K562 (cell line): Measurements from ENCODE around the gene DHX57. TPM values are rescaled to one million over a fixed set of nuclear protein-coding genes. Genes with fewer than 3 reads are reported as not detected.

Experiments
- MEF2D ChIP-seq: conservative IDR thresholded peaks from 2 replicates; pipeline ENCODE4 v1.6.1; 2016; ENCODE audit warnings: low read depth, missing genetic modification characterization, missing compliant biosample characterization
- PCBP2 ChIP-seq: fragments of 200-400 bp; formaldehyde crosslinking; IDR thresholded peaks from 2 replicates; pipeline ENCODE4 v1.6.1; 2018; ENCODE audit warnings: low read length, low read depth, mild to moderate bottlenecking, moderate library complexity; ENCODE audit not compliant: poor library complexity, severe bottlenecking
- POLR2A ChIP-seq: fragments of 450-650 bp; conservative IDR thresholded peaks from 2 replicates; pipeline ENCODE4 v1.6.1; 2016
- PRMT5 ChIP-seq: sonication (generic); formaldehyde crosslinking; IDR thresholded peaks from 2 replicates; pipeline ENCODE4 v1.5.0; 2020; ENCODE audit warnings: missing genetic modification reagents
- SPI1 ChIP-seq: IDR thresholded peaks from 2 replicates; pipeline ENCODE4 v1.6.1; 2011; ENCODE audit warnings: low read depth, low read length, control low read depth, borderline replicate concordance
- STAG1 ChIP-seq: sonication (generic); formaldehyde crosslinking; IDR thresholded peaks from 2 replicates; pipeline ENCODE4 v1.5.0; 2020; ENCODE audit warnings: missing genetic modification reagents, borderline replicate concordance
- TAF9B ChIP-seq: fragments of 450-650 bp; IDR thresholded peaks from 2 replicates; pipeline ENCODE4 v1.6.1; 2018; ENCODE audit warnings: mild to moderate bottlenecking; ENCODE audit not compliant: partially characterized antibody
- TOE1 ChIP-seq, 2 experiments: fragments of 450-650 bp in 1 of 2; sonication (generic) in 1 of 2; formaldehyde crosslinking in 1 of 2; IDR thresholded peaks; 2 replicates each; pipeline versions ENCODE4 v1.7.1 to v1.8.0; 2016 to 2022; ENCODE audit warnings: borderline replicate concordance in 2 of 2, mild to moderate bottlenecking in 2 of 2, antibody characterized with exemption in 1 of 2, inconsistent platforms in 1 of 2, low read depth in 1 of 2, missing genetic modification reagents in 1 of 2, moderate library complexity in 1 of 2
- YBX1 ChIP-seq: fragments of 450-650 bp; IDR thresholded peaks from 2 replicates; pipeline ENCODE4 v1.7.1; 2016; ENCODE audit warnings: mild to moderate bottlenecking
- ZBTB12 ChIP-seq: fragments of 250-450 bp; sonication (Bioruptor Pico); IDR thresholded peaks from 2 replicates; pipeline ENCODE4 v1.4.0; 2020
- ZNF239 ChIP-seq: fragments of 250-450 bp; sonication (Bioruptor Pico); IDR thresholded peaks from 2 replicates; pipeline ENCODE4 v1.4.0; 2020; ENCODE audit warnings: mild to moderate bottlenecking
- ZNF324 ChIP-seq: fragments of 250-450 bp; sonication (Bioruptor Pico); IDR thresholded peaks from 2 replicates; pipeline ENCODE4 v1.4.0; 2020; ENCODE audit warnings: mild to moderate bottlenecking
- ZNF395 ChIP-seq: fragments of 200-800 bp; sonication (Bioruptor generic); IDR thresholded peaks from 2 replicates; pipeline ENCODE4 v1.6.1; 2017; ENCODE audit warnings: missing genetic modification characterization, missing compliant biosample characterization
- ZSCAN32 ChIP-seq: fragments of 450-650 bp; formaldehyde crosslinking; IDR thresholded peaks from 2 replicates; pipeline ENCODE4 v1.4.0; 2020; ENCODE audit warnings: mild to moderate bottlenecking, moderate library complexity
- polyA plus RNA-seq, 8 experiments: library from polyadenylated mRNA; depleted of rRNA in 4 of 8; stranded (reverse) in 5 of 8; unstranded in 3 of 8; fragments of >200 nt; fragmentation: Nextera tagmentation in 2 of 8; fragmentation: Illumina TruSeq in 1 of 8; extraction: Ambion mirVana in 2 of 8; extraction: Trizol in 1 of 8; gene quantifications; 2 replicates each; pipeline versions ENCODE4 v1.2.1 to v1.2.3, GENCODE V29; 2011 to 2014; ENCODE audit warnings: inconsistent platforms in 1 of 8, missing spikeins in 1 of 8
- total RNA-seq, 7 experiments: library from RNA; depleted of rRNA in 6 of 7; stranded (reverse); fragments of >200 nt in 6 of 7; fragmentation: Illumina TruSeq in 2 of 7; extraction: Trizol in 2 of 7; gene quantifications; 2 replicates each; pipeline versions ENCODE4 v1.2.1 to v1.2.3, GENCODE V29; 2011 to 2021; ENCODE audit warnings: low replicate concordance in 1 of 7
- TF ChIP-seq, protein P1 (sequence below): sonication (generic); formaldehyde crosslinking; IDR thresholded peaks from 2 replicates; pipeline ENCODE4 v1.8.1; 2023; ENCODE audit warnings: missing genetic modification reagents, mild to moderate bottlenecking, borderline replicate concordance
- TF ChIP-seq, protein P2 (sequence below): sonication (generic); formaldehyde crosslinking; IDR thresholded peaks from 2 replicates; pipeline ENCODE4 v1.8.1; 2023; ENCODE audit warnings: mild to moderate bottlenecking, missing genetic modification reagents

Gene DHX57
- total and polyA plus RNA-seq, 9 of the 15 experiments (the other 6 are each of a cell fraction or from before 2014, with no cell fraction given): 7.4 to 23.6 (median 17.9) TPM

DNA sequence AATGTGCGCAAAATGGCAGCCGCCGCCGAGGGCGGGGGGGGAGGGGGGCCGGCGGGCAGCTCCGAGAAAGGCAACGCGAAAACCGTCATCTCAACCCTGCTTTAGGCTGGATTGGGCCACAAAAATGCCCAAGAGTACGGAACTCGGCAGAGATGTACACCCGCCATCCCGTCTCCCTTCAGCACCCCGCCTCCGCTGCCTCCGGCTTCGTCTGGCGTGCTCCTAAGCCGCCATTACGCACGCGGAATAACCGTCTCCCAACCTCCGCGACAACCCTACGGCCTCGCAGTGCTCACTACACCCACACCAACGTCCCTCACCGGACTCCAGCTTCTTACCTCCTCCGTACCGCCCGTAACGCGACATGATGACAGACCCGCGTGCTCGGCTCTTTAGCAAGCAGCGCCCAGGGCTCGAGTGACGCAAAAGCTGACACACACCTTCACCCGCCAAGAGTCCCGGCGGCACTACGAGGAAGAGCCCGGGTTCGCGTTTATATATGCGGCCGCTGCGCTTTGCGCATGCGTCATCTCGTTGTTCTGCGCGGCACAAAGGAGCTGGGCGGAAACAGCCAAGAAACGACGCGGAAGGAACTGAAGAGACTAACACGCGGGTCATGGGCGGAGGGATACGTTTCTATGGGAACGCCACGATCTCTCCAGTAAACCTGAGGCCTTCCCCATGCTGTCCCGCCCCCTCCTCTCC, 124.7 kb downstream of the DHX57 start, which contains the start of gene SRSF7 (continued):
- TF ChIP-seq ZBTB12 (CRISPR knock-in tag): peak; percentile 55; the same call in 1 of the 2 replicates
- TF ChIP-seq STAG1 (CRISPR knock-in tag): peak; percentile 43; the same call in 1 of the 2 replicates
- TF ChIP-seq POLR2A: peak; percentile 100
- TF ChIP-seq, protein P1, sequence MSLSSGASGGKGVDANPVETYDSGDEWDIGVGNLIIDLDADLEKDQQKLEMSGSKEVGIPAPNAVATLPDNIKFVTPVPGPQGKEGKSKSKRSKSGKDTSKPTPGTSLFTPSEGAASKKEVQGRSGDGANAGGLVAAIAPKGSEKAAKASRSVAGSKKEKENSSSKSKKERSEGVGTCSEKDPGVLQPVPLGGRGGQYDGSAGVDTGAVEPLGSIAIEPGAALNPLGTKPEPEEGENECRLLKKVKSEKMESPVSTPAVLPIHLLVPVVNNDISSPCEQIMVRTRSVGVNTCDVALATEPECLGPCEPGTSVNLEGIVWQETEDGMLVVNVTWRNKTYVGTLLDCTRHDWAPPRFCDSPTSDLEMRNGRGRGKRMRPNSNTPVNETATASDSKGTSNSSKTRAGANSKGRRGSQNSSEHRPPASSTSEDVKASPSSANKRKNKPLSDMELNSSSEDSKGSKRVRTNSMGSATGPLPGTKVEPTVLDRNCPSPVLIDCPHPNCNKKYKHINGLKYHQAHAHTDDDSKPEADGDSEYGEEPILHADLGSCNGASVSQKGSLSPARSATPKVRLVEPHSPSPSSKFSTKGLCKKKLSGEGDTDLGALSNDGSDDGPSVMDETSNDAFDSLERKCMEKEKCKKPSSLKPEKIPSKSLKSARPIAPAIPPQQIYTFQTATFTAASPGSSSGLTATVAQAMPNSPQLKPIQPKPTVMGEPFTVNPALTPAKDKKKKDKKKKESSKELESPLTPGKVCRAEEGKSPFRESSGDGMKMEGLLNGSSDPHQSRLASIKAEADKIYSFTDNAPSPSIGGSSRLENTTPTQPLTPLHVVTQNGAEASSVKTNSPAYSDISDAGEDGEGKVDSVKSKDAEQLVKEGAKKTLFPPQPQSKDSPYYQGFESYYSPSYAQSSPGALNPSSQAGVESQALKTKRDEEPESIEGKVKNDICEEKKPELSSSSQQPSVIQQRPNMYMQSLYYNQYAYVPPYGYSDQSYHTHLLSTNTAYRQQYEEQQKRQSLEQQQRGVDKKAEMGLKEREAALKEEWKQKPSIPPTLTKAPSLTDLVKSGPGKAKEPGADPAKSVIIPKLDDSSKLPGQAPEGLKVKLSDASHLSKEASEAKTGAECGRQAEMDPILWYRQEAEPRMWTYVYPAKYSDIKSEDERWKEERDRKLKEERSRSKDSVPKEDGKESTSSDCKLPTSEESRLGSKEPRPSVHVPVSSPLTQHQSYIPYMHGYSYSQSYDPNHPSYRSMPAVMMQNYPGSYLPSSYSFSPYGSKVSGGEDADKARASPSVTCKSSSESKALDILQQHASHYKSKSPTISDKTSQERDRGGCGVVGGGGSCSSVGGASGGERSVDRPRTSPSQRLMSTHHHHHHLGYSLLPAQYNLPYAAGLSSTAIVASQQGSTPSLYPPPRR (CRISPR knock-in tag): peak; percentile 98
- TF ChIP-seq PCBP2: peak; percentile 6
- TF ChIP-seq MEF2D: 0 out of 2 replicates have a peak, but pooled peaks have one; percentile 78
- TF ChIP-seq PRMT5 (CRISPR knock-in tag): no peak
- peak; percentile 64; the same call in 1 of the 2 replicates for TF ChIP-seq SPI1
- TF ChIP-seq TOE1 (IDR thresholded peaks at IDR 0.05; ENCODE audit: borderline replicate concordance): peak; percentile 85
- TF ChIP-seq TOE1 (CRISPR knock-in tag; IDR thresholded peaks at IDR 0.05; ENCODE audit: borderline replicate concordance, low read depth): peak; percentile 99
- TF ChIP-seq ZNF395 (CRISPR knock-in tag): peak; percentile 89
- no peak for TF ChIP-seq YBX1
- TF ChIP-seq TAF9B: peak; percentile 97
- TF ChIP-seq, protein P2, sequence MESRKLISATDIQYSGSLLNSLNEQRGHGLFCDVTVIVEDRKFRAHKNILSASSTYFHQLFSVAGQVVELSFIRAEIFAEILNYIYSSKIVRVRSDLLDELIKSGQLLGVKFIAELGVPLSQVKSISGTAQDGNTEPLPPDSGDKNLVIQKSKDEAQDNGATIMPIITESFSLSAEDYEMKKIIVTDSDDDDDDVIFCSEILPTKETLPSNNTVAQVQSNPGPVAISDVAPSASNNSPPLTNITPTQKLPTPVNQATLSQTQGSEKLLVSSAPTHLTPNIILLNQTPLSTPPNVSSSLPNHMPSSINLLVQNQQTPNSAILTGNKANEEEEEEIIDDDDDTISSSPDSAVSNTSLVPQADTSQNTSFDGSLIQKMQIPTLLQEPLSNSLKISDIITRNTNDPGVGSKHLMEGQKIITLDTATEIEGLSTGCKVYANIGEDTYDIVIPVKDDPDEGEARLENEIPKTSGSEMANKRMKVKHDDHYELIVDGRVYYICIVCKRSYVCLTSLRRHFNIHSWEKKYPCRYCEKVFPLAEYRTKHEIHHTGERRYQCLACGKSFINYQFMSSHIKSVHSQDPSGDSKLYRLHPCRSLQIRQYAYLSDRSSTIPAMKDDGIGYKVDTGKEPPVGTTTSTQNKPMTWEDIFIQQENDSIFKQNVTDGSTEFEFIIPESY (CRISPR knock-in tag): peak; percentile 93
- no peak for TF ChIP-seq ZNF239 (CRISPR knock-in tag)
- TF ChIP-seq ZSCAN32 (CRISPR knock-in tag): peak; percentile 80
- 0 out of 2 replicates have a peak, but pooled peaks have one; percentile 2 for TF ChIP-seq ZNF324 (CRISPR knock-in tag)
